ENCODE data around the gene TDRD12.
"Not testable (repeated sequence)": the region's sequence is repeated elsewhere in the genome, so short reads cannot be mapped to it uniquely, and the experiment has no call there.

TDRD12 gene

GRCh38 chr19:32842061-32842460, 122.5 kb downstream of the TDRD12 start:
- H3K4me3 ChIP-seq (ENCODE audit: insufficient read depth, low read depth, low read length, poor library complexity, severe bottlenecking), result no peak overlapping the region
- no peak for DNase-seq
- no peaks in the 10 kb centered on the region for H3K9me3 ChIP-seq (ENCODE audit: control insufficient read depth, low read length)
- no peaks in the 10 kb centered on the region for H3K27me3 ChIP-seq (replicated peaks; ENCODE audit: control insufficient read depth, insufficient read depth, low read length, poor library complexity, severe bottlenecking)
- no peaks in the 10 kb centered on the region for H3K36me3 ChIP-seq (ENCODE audit: control insufficient read depth, insufficient read depth, low read length)
- no peak overlapping the region for H3K27ac ChIP-seq (ENCODE audit: insufficient read depth, low read length, poor library complexity, severe bottlenecking)
- H3K4me1 ChIP-seq (ENCODE audit: control insufficient read depth, insufficient read depth, low read length, poor library complexity, severe bottlenecking), result no peaks in the 10 kb centered on the region

GRCh38 chr19:32843716-32844245, 124.2 kb downstream of the TDRD12 start:
- Histone ChIP-seq H3K4me3 (ENCODE audit: insufficient read depth, low read depth, low read length, poor library complexity, severe bottlenecking) (no peak overlapping the region), H3K36me3 (ENCODE audit: control insufficient read depth, insufficient read depth, low read length) (no peaks in the 10 kb centered on the region), H3K9me3 (ENCODE audit: control insufficient read depth, low read length) (no peaks in the 10 kb centered on the region), H3K27me3 (replicated peaks; ENCODE audit: control insufficient read depth, insufficient read depth, low read length, poor library complexity, severe bottlenecking) (no peaks in the 10 kb centered on the region), H3K27ac (ENCODE audit: insufficient read depth, low read length, poor library complexity, severe bottlenecking) (no peak overlapping the region), H3K4me1 (ENCODE audit: control insufficient read depth, insufficient read depth, low read length, poor library complexity, severe bottlenecking) (no peaks in the 10 kb centered on the region)
- DNase-seq, result no peak

GRCh38 chr19:32848035-32848434, 128.5 kb downstream of the TDRD12 start:
- not testable (repeated sequence) for H3K9me3 ChIP-seq (ENCODE audit: control insufficient read depth, low read length); DNase-seq; H3K4me1 ChIP-seq (ENCODE audit: control insufficient read depth, insufficient read depth, low read length, poor library complexity, severe bottlenecking); H3K36me3 ChIP-seq (ENCODE audit: control insufficient read depth, insufficient read depth, low read length); H3K27ac ChIP-seq (ENCODE audit: insufficient read depth, low read length, poor library complexity, severe bottlenecking); H3K27me3 ChIP-seq (replicated peaks; ENCODE audit: control insufficient read depth, insufficient read depth, low read length, poor library complexity, severe bottlenecking); H3K4me3 ChIP-seq (ENCODE audit: insufficient read depth, low read depth, low read length, poor library complexity, severe bottlenecking)

- no peaks in the 10 kb centered on the region for H3K4me1 ChIP-seq (ENCODE audit: control insufficient read depth, insufficient read depth, low read length, poor library complexity, severe bottlenecking)
- no peak overlapping the region for H3K4me3 ChIP-seq (ENCODE audit: insufficient read depth, low read depth, low read length, poor library complexity, severe bottlenecking)
- H3K27ac ChIP-seq (ENCODE audit: insufficient read depth, low read length, poor library complexity, severe bottlenecking), result no peak overlapping the region
- no peak for DNase-seq
- H3K36me3 ChIP-seq (ENCODE audit: control insufficient read depth, insufficient read depth, low read length), result no peaks in the 10 kb centered on the region
- no peaks in the 10 kb centered on the region for H3K9me3 ChIP-seq (ENCODE audit: control insufficient read depth, low read length)
- H3K27me3 ChIP-seq (replicated peaks; ENCODE audit: control insufficient read depth, insufficient read depth, low read length, poor library complexity, severe bottlenecking), result no peaks in the 10 kb centered on the region
Observed at GRCh38 chr19:32852216-32852615, 132.6 kb downstream of the TDRD12 start.

GRCh38 chr19:32856818-32857217, 137.3 kb downstream of the TDRD12 start:
- not testable (repeated sequence) for DNase-seq; H3K27ac ChIP-seq (ENCODE audit: insufficient read depth, low read length, poor library complexity, severe bottlenecking); H3K4me1 ChIP-seq (ENCODE audit: control insufficient read depth, insufficient read depth, low read length, poor library complexity, severe bottlenecking); H3K27me3 ChIP-seq (replicated peaks; ENCODE audit: control insufficient read depth, insufficient read depth, low read length, poor library complexity, severe bottlenecking); H3K4me3 ChIP-seq (ENCODE audit: insufficient read depth, low read depth, low read length, poor library complexity, severe bottlenecking); H3K36me3 ChIP-seq (ENCODE audit: control insufficient read depth, insufficient read depth, low read length); H3K9me3 ChIP-seq (ENCODE audit: control insufficient read depth, low read length)

GRCh38 chr19:32857584-32857983, 138.0 kb downstream of the TDRD12 start:
- no peaks in the 10 kb centered on the region for H3K27me3 ChIP-seq (replicated peaks; ENCODE audit: control insufficient read depth, insufficient read depth, low read length, poor library complexity, severe bottlenecking)
- no peak for DNase-seq
- no peak overlapping the region for H3K4me3 ChIP-seq (ENCODE audit: insufficient read depth, low read depth, low read length, poor library complexity, severe bottlenecking)
- no peak overlapping the region for H3K27ac ChIP-seq (ENCODE audit: insufficient read depth, low read length, poor library complexity, severe bottlenecking)
- no peaks in the 10 kb centered on the region for H3K4me1 ChIP-seq (ENCODE audit: control insufficient read depth, insufficient read depth, low read length, poor library complexity, severe bottlenecking)
- no peaks in the 10 kb centered on the region for H3K9me3 ChIP-seq (ENCODE audit: control insufficient read depth, low read length)
- H3K36me3 ChIP-seq (ENCODE audit: control insufficient read depth, insufficient read depth, low read length), result no peaks in the 10 kb centered on the region

GRCh38 chr19:32858155-32858554, 138.6 kb downstream of the TDRD12 start:
- DNase-seq, result no peak
- Histone ChIP-seq H3K9me3 (ENCODE audit: control insufficient read depth, low read length) (no peaks in the 10 kb centered on the region), H3K4me3 (ENCODE audit: insufficient read depth, low read depth, low read length, poor library complexity, severe bottlenecking) (no peak overlapping the region), H3K27ac (ENCODE audit: insufficient read depth, low read length, poor library complexity, severe bottlenecking) (no peak overlapping the region), H3K4me1 (ENCODE audit: control insufficient read depth, insufficient read depth, low read length, poor library complexity, severe bottlenecking) (no peaks in the 10 kb centered on the region), H3K36me3 (ENCODE audit: control insufficient read depth, insufficient read depth, low read length) (no peaks in the 10 kb centered on the region), H3K27me3 (replicated peaks; ENCODE audit: control insufficient read depth, insufficient read depth, low read length, poor library complexity, severe bottlenecking) (no peaks in the 10 kb centered on the region)

GRCh38 chr19:32858559-32858958, 139.0 kb downstream of the TDRD12 start:
- H3K4me3 ChIP-seq (ENCODE audit: insufficient read depth, low read depth, low read length, poor library complexity, severe bottlenecking), result no peak overlapping the region
- no peaks in the 10 kb centered on the region for H3K27me3 ChIP-seq (replicated peaks; ENCODE audit: control insufficient read depth, insufficient read depth, low read length, poor library complexity, severe bottlenecking)
- H3K36me3 ChIP-seq (ENCODE audit: control insufficient read depth, insufficient read depth, low read length), result no peaks in the 10 kb centered on the region
- no peaks in the 10 kb centered on the region for H3K4me1 ChIP-seq (ENCODE audit: control insufficient read depth, insufficient read depth, low read length, poor library complexity, severe bottlenecking)
- no peak overlapping the region for H3K27ac ChIP-seq (ENCODE audit: insufficient read depth, low read length, poor library complexity, severe bottlenecking)
- DNase-seq, result no peak
- no peaks in the 10 kb centered on the region for H3K9me3 ChIP-seq (ENCODE audit: control insufficient read depth, low read length)

GRCh38 chr19:32859591-32859990, 140.0 kb downstream of the TDRD12 start:
- no peaks in the 10 kb centered on the region for H3K36me3 ChIP-seq (ENCODE audit: control insufficient read depth, insufficient read depth, low read length)
- H3K27me3 ChIP-seq (replicated peaks; ENCODE audit: control insufficient read depth, insufficient read depth, low read length, poor library complexity, severe bottlenecking), result no peaks in the 10 kb centered on the region
- H3K9me3 ChIP-seq (ENCODE audit: control insufficient read depth, low read length), result no peaks in the 10 kb centered on the region
- no peak overlapping the region for H3K27ac ChIP-seq (ENCODE audit: insufficient read depth, low read length, poor library complexity, severe bottlenecking)
- DNase-seq, result no peak
- H3K4me1 ChIP-seq (ENCODE audit: control insufficient read depth, insufficient read depth, low read length, poor library complexity, severe bottlenecking), result no peaks in the 10 kb centered on the region
- no peak overlapping the region for H3K4me3 ChIP-seq (ENCODE audit: insufficient read depth, low read depth, low read length, poor library complexity, severe bottlenecking)

GRCh38 chr19:32861596-32861995, 142.0 kb downstream of the TDRD12 start:
- Histone ChIP-seq H3K27me3 (replicated peaks; ENCODE audit: control insufficient read depth, insufficient read depth, low read length, poor library complexity, severe bottlenecking) (no peaks in the 10 kb centered on the region), H3K4me3 (ENCODE audit: insufficient read depth, low read depth, low read length, poor library complexity, severe bottlenecking) (no peak overlapping the region), H3K4me1 (ENCODE audit: control insufficient read depth, insufficient read depth, low read length, poor library complexity, severe bottlenecking) (no peaks in the 10 kb centered on the region), H3K9me3 (ENCODE audit: control insufficient read depth, low read length) (no peaks in the 10 kb centered on the region), H3K36me3 (ENCODE audit: control insufficient read depth, insufficient read depth, low read length) (no peaks in the 10 kb centered on the region), H3K27ac (ENCODE audit: insufficient read depth, low read length, poor library complexity, severe bottlenecking) (no peak overlapping the region)
- no peak for DNase-seq

GRCh38 chr19:32862173-32862572, 142.6 kb downstream of the TDRD12 start:
- Histone ChIP-seq H3K4me3 (ENCODE audit: insufficient read depth, low read depth, low read length, poor library complexity, severe bottlenecking) (no peak overlapping the region), H3K9me3 (ENCODE audit: control insufficient read depth, low read length) (no peaks in the 10 kb centered on the region), H3K4me1 (ENCODE audit: control insufficient read depth, insufficient read depth, low read length, poor library complexity, severe bottlenecking) (no peaks in the 10 kb centered on the region), H3K27me3 (replicated peaks; ENCODE audit: control insufficient read depth, insufficient read depth, low read length, poor library complexity, severe bottlenecking) (no peaks in the 10 kb centered on the region), H3K36me3 (ENCODE audit: control insufficient read depth, insufficient read depth, low read length) (no peaks in the 10 kb centered on the region), H3K27ac (ENCODE audit: insufficient read depth, low read length, poor library complexity, severe bottlenecking) (no peak overlapping the region)
- no peak for DNase-seq
